H1 (cell line): ENCODE measurements around the gene EXD2.

ENCODE experiments used
- ASH2L ChIP-seq: fragments of 200-600, 300-600 bp; sonication (generic); IDR thresholded peaks from one replicate; pipeline ENCODE4 v1.7.1; 2017; ENCODE audit warnings: low read length
- POLR2A ChIP-seq, 2 experiments: IDR thresholded peaks; 1 replicate in 1 of 2; 2 replicates in 1 of 2; pipeline ENCODE4 v1.6.1; 2011; ENCODE audit warnings: low read depth in 2 of 2, low read length in 2 of 2, mild to moderate bottlenecking in 2 of 2; ENCODE audit errors: control extremely low read depth in 1 of 2
- SIN3A ChIP-seq, 2 experiments: IDR thresholded peaks in 1 of 2; conservative IDR thresholded peaks in 1 of 2; 2 replicates each; pipeline ENCODE4 v1.6.1; 2011 to 2012; ENCODE audit warnings: low read length in 2 of 2, improper control_type of control experiment in 1 of 2, low read depth in 1 of 2, mild to moderate bottlenecking in 1 of 2
- SP1 ChIP-seq: IDR thresholded peaks from 2 replicates; pipeline ENCODE4 v1.6.1; 2011; ENCODE audit warnings: low read depth, low read length
- TCF12 ChIP-seq: IDR thresholded peaks from 2 replicates; pipeline ENCODE4 v1.6.1; 2011; ENCODE audit warnings: low read depth, mild to moderate bottlenecking, low read length
- TF ChIP-seq, protein P1 (sequence below), 3 experiments: IDR thresholded peaks; 1 replicate in 2 of 3; 2 replicates in 1 of 3; pipeline versions ENCODE4 v1.5.1 to v1.6.1; 2011; ENCODE audit warnings: low read length in 3 of 3, mild to moderate bottlenecking in 3 of 3, inconsistent platforms in 2 of 3, low read depth in 1 of 3, moderate library complexity in 1 of 3; ENCODE audit not compliant: insufficient read depth in 1 of 3; ENCODE audit errors: control extremely low read depth in 1 of 3

GRCh38 chr14:69171569-69171968 lies 19.7 kb upstream of the EXD2 start:
- TF ChIP-seq TCF12 = no peak
- TF ChIP-seq, protein P1, sequence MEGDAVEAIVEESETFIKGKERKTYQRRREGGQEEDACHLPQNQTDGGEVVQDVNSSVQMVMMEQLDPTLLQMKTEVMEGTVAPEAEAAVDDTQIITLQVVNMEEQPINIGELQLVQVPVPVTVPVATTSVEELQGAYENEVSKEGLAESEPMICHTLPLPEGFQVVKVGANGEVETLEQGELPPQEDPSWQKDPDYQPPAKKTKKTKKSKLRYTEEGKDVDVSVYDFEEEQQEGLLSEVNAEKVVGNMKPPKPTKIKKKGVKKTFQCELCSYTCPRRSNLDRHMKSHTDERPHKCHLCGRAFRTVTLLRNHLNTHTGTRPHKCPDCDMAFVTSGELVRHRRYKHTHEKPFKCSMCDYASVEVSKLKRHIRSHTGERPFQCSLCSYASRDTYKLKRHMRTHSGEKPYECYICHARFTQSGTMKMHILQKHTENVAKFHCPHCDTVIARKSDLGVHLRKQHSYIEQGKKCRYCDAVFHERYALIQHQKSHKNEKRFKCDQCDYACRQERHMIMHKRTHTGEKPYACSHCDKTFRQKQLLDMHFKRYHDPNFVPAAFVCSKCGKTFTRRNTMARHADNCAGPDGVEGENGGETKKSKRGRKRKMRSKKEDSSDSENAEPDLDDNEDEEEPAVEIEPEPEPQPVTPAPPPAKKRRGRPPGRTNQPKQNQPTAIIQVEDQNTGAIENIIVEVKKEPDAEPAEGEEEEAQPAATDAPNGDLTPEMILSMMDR (IDR thresholded peaks at IDR 0.05; ENCODE audit: control extremely low read depth in 1 of 3, insufficient read depth in 1 of 3, low read depth in 1 of 3, low read length in 3 of 3) = no peak
- TF ChIP-seq SP1 = no peak
- TF ChIP-seq POLR2A (IDR thresholded peaks at IDR 0.05; ENCODE audit: control extremely low read depth in 1 of 2, low read depth in 2 of 2, low read length in 2 of 2) = no peak
- TF ChIP-seq SIN3A (conservative IDR thresholded peaks at IDR 0.05 in 1 of 2, IDR thresholded peaks at IDR 0.05 in 1 of 2; ENCODE audit: low read depth in 1 of 2, low read length in 2 of 2) = no peak
- no peak for TF ChIP-seq ASH2L
